ENCODE data around the gene ZNF341.

GRCh38 chr20:33817411-33817810 lies 85.6 kb downstream of the ZNF341 start:
- no peak for TF ChIP-seq CTCF (IDR thresholded peaks at IDR 0.05; ENCODE audit: borderline replicate concordance, extremely low read depth, low read length, poor library complexity, severe bottlenecking)
- TF ChIP-seq EZH2 (IDR thresholded peaks at IDR 0.05; ENCODE audit: borderline replicate concordance, low read depth, low read length, severe bottlenecking), result no peak

All from DND-41 (cell line).